ES-I3 (cell line): ENCODE results near the gene VAV2.

Experiments used
- H3K36me3 ChIP-seq: 2 replicates; pipeline ENCODE4 v1.6.1; 2013; ENCODE audit warnings: mild to moderate bottlenecking, low read length, control low read depth, moderate library complexity; ENCODE audit not compliant: insufficient read depth
- H3K4me1 ChIP-seq: 2 replicates; pipeline ENCODE4 v1.6.1; 2013; ENCODE audit warnings: mild to moderate bottlenecking, control low read depth, low read length; ENCODE audit not compliant: insufficient read depth
- H3K9ac ChIP-seq: 2 replicates; pipeline ENCODE4 v1.6.1; 2013; ENCODE audit warnings: low read depth, mild to moderate bottlenecking, low read length, moderate library complexity
- H3K9me3 ChIP-seq: 2 replicates; pipeline ENCODE4 v1.6.1; 2013; ENCODE audit warnings: mild to moderate bottlenecking, low read length, moderate library complexity; ENCODE audit not compliant: control insufficient read depth, insufficient read depth

Gene VAV2

GRCh38 chr9:133976191-133976861, 15.8 kb downstream of the VAV2 start:
- Histone ChIP-seq H3K36me3 (no peaks in the 10 kb centered on the region), H3K9ac (no peak overlapping the region), H3K9me3 (no peaks in the 10 kb centered on the region), H3K4me1 (peaks cover 14% of the 10 kb centered on the region; the same call in 1 of the 2 replicates)

- Histone ChIP-seq H3K36me3 (no peaks in the 10 kb centered on the region), H3K9me3 (no peaks in the 10 kb centered on the region), H3K9ac (no peak overlapping the region), H3K4me1 (peaks cover 14% of the 10 kb centered on the region; the same call in 1 of the 2 replicates)
These were observed 16.6 kb downstream of the VAV2 start for GRCh38 chr9:133975511-133975910.

DNA sequence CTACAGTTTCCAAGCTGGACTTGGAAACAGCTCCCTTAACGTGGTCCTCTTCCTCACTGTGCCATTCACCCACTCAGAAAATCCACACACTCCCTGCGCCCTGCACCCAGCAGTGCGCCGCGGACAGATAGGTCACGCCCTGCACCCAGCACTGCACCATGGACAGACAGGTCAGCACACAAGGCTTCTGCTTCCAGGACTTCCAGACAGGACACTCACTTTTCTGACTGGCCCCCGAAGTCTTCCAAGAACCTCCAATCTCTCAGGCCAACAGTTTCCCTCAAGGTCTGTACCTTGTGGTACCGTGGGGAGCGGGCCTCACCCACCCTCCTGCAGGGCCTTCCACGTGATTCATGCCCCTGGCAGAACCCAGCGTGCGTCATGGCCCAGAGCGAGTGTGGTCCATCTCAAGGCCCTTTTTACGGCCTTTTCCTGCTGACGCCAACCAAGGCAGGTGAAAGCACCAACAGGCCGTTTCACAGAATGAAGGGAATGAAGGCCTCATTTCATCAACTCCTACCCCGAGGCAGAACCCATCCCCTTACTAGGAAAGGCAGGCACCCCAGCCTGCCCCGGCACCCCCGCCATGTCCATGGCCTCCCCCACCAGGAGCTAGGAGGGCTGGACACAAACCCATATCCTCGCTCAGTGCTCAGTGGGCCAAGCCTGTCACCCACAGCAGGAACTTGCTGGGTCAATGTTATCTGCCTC, 17.3 kb downstream of the VAV2 start:
- Histone ChIP-seq H3K9me3 (no peaks in the 10 kb centered on the region), H3K9ac (no peak overlapping the region), H3K36me3 (no peaks in the 10 kb centered on the region), H3K4me1 (peaks cover 14% of the 10 kb centered on the region; the same call in 1 of the 2 replicates)

DNA sequence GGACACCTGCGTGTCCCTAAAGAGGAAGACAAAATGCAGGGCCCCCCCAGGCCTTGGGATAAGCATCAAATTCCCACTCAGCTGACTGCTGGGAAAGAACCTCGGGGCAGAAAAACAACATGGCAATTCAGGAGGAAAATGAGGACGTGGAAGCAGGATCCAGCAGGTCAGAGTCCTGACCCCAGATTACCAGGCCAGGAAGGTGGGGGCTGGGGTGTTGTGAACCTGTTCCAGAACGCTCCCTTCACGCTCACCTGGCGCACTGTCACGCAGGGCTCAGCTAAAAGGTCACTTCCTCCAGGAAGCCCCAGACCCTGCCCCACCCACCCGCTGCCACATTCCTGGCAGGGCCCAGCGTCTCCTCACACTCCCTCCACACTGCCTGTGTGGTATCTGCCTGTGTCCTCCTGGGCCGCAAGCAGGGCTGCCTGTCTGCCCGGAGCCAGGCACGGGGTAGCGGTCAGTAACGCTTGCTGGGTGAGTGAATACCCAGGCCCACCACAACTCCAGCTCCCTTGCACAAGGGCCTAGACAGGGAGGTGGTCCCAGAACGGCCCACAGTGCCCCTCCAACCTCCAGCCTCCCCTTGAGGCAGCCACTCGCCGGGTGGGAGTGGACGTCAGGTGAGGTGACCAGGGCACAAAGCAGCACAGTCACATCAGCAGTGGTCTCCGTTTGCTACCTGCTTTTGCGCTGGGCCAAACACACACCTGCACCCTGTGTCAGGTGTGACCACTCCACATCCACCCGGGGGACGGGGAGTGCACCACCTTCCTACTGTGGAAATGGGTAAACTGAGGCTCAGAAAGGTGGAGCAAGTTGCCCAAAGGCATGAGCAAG, 18.1 kb downstream of the VAV2 start:
- no peak overlapping the region for H3K9ac ChIP-seq
- no peaks in the 10 kb centered on the region for H3K9me3 ChIP-seq
- H3K36me3 ChIP-seq: no peaks in the 10 kb centered on the region
- peaks cover 14% of the 10 kb centered on the region; the same call in 1 of the 2 replicates for H3K4me1 ChIP-seq

DNA sequence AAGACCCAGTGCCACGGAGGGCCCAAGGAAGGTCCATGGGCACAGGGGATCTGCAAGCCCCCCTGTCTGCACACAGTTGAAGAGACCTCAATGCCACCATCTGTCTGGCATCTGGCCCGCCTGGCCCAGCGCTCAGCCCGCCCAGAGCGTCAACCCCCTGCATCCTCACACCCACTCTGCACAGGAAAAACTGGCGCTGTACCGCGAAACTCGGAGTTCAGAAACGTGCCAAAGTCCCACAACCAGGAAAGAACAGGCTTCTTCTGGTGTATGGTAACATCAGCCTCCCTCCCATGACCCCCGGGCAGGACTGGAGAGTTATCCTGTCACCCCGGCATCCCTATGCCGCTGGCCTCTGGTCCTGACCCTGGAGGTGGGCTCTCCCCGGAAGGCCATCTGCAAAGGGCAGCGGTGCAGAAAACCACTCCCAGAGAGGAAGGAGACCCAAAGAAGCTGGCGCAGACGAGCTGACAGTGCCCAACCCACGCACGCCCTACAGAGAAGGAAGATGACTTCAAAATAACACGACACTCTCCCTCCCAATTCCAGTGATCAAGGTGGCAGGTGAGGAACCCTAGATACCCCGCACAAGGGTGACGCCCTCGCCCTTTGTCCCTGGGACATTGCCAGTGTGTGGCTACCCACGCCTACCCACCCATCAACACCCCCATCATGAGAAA, 18.9 kb downstream of the VAV2 start:
- H3K4me1 ChIP-seq: peaks cover 14% of the 10 kb centered on the region; the same call in 1 of the 2 replicates
- no peaks in the 10 kb centered on the region for H3K36me3 ChIP-seq
- no peak overlapping the region for H3K9ac ChIP-seq
- H3K9me3 ChIP-seq: no peaks in the 10 kb centered on the region

- Histone ChIP-seq H3K36me3 (no peaks in the 10 kb centered on the region), H3K4me1 (peaks cover 14% of the 10 kb centered on the region; the same call in 1 of the 2 replicates), H3K9ac (no peak overlapping the region), H3K9me3 (no peaks in the 10 kb centered on the region)
These were observed 19.9 kb downstream of the VAV2 start for GRCh38 chr9:133971981-133972941.

GRCh38 chr9:133971121-133971951, 20.8 kb downstream of the VAV2 start:
- H3K4me1 ChIP-seq: peaks cover 14% of the 10 kb centered on the region; the same call in 1 of the 2 replicates
- H3K36me3 ChIP-seq: no peaks in the 10 kb centered on the region
- H3K9me3 ChIP-seq: no peaks in the 10 kb centered on the region
- no peak overlapping the region for H3K9ac ChIP-seq

GRCh38 chr9:133970581-133971058, 21.5 kb downstream of the VAV2 start:
- peaks cover 14% of the 10 kb centered on the region; the same call in 1 of the 2 replicates for H3K4me1 ChIP-seq
- H3K9ac ChIP-seq: no peak overlapping the region
- H3K36me3 ChIP-seq: no peaks in the 10 kb centered on the region
- H3K9me3 ChIP-seq: no peaks in the 10 kb centered on the region

GRCh38 chr9:133969681-133970580, 22.2 kb downstream of the VAV2 start:
- Histone ChIP-seq H3K4me1 (peaks cover 14% of the 10 kb centered on the region; the same call in 1 of the 2 replicates), H3K9me3 (0 out of 2 replicates have a peak, but pooled peaks cover under 1% of the 10 kb centered on the region), H3K9ac (no peak overlapping the region), H3K36me3 (no peaks in the 10 kb centered on the region)

GRCh38 chr9:133968966-133969617, 23.0 kb downstream of the VAV2 start:
- no peak overlapping the region for H3K9ac ChIP-seq
- H3K9me3 ChIP-seq: peaks cover 5% of the 10 kb centered on the region; the same call in 1 of the 2 replicates
- no peaks in the 10 kb centered on the region for H3K36me3 ChIP-seq
- H3K4me1 ChIP-seq: peaks cover 14% of the 10 kb centered on the region; the same call in 1 of the 2 replicates

DNA sequence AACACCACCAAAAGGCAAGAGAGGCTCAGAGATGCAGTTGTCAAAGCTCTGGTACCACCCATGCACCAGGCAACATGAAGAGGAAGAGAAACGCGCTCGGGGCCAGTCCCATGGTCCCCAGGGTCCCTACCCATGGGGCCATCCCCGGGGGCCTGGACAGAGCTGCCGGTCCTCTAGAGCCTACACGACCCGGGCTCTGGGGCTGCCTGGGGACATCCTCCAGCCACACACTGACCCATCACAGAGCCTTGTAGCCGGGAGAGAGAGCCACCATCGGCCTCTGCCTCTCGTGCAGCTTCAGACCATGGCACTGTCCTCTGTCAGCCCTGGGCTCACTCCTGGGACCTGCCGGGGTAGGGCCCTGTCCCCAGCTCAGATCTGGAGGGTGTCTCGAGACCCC, 23.7 kb downstream of the VAV2 start:
- H3K4me1 ChIP-seq: peaks cover 14% of the 10 kb centered on the region; the same call in 1 of the 2 replicates
- peaks cover 5% of the 10 kb centered on the region; the same call in 1 of the 2 replicates for H3K9me3 ChIP-seq
- H3K36me3 ChIP-seq: no peaks in the 10 kb centered on the region
- H3K9ac ChIP-seq: no peak overlapping the region
